ENCODE measurements around the gene CCDC88C. TPM values are rescaled to one million over a fixed set of nuclear protein-coding genes. Genes with fewer than 3 reads are reported as not detected.
A peak's percentile ranks its signal among the peaks of the same experiment; 100 is the strongest.

Gene CCDC88C
- total RNA-seq, 1 donor from 2014 or later, result 48.2 TPM

DNA sequence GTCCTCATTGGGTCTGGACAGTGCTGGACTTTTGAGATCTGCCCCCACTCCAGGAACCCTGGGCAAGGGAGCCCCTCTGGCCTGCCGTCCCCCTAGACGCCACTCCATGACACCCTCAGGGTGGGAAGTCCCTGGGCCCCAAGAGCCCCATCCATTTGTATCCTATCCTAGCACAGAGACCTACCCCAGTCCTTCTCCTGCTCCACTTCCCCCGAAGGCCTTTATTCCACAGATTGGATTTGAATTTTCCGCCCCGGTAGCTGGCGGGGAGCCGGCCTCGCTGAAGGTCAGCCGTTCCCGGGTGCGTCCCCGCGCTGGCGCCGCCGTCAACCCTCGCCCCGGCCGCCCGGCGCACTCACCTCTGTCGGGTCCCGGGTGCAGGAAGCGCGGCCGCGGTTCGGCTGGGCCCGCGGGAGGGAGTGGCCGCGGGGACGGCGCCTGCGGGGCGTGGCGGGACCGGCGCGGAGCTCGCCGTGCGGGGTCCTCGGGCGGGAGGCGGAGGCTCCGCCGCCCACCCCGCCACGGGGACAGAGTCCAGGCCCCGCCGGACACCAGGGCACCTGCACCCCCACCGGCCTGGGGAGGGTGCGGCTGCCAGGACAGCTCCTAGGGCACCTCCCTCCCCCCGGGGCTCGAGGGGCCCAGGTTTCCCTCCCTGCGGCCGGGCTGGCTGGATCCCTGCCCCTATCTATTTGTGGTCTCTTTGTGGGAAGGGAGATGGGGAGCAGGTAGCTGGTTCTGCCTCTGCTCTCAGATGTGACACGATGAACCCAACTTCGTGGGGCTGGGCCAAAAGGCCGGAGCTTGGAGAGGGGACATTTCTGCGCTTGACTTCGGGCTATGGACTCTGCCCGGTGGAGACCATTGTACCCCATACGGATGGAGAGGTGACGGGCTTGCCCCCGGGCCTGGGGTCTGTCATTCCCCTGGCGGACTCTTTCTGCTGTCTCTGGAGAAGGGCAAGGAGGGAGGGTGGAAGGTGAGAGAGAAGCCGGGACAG is 153.2 kb downstream of the CCDC88C start:
- TF ChIP-seq, protein P1, sequence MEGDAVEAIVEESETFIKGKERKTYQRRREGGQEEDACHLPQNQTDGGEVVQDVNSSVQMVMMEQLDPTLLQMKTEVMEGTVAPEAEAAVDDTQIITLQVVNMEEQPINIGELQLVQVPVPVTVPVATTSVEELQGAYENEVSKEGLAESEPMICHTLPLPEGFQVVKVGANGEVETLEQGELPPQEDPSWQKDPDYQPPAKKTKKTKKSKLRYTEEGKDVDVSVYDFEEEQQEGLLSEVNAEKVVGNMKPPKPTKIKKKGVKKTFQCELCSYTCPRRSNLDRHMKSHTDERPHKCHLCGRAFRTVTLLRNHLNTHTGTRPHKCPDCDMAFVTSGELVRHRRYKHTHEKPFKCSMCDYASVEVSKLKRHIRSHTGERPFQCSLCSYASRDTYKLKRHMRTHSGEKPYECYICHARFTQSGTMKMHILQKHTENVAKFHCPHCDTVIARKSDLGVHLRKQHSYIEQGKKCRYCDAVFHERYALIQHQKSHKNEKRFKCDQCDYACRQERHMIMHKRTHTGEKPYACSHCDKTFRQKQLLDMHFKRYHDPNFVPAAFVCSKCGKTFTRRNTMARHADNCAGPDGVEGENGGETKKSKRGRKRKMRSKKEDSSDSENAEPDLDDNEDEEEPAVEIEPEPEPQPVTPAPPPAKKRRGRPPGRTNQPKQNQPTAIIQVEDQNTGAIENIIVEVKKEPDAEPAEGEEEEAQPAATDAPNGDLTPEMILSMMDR (IDR thresholded peaks at IDR 0.05; ENCODE audit: unreplicated experiment), result no peak
- peak overlapping the region; percentile 90 for H3K4me3 Mint-ChIP-seq (ENCODE audit: unreplicated experiment)
- peak; percentile 42 for DNase-seq (ENCODE audit: low spot score)
- H3K36me3 Mint-ChIP-seq (ENCODE audit: low read depth, unreplicated experiment), result peaks cover 11% of the 10 kb centered on the region
- H3K27ac Mint-ChIP-seq (ENCODE audit: unreplicated experiment), result peak overlapping the region; percentile 74
- H3K27me3 Mint-ChIP-seq (ENCODE audit: unreplicated experiment), result peaks cover 17% of the 10 kb centered on the region
- H3K9me3 Mint-ChIP-seq (ENCODE audit: unreplicated experiment), result peaks cover 8% of the 10 kb centered on the region
- peaks cover 19% of the 10 kb centered on the region for H3K4me1 Mint-ChIP-seq (ENCODE audit: unreplicated experiment)

DNA sequence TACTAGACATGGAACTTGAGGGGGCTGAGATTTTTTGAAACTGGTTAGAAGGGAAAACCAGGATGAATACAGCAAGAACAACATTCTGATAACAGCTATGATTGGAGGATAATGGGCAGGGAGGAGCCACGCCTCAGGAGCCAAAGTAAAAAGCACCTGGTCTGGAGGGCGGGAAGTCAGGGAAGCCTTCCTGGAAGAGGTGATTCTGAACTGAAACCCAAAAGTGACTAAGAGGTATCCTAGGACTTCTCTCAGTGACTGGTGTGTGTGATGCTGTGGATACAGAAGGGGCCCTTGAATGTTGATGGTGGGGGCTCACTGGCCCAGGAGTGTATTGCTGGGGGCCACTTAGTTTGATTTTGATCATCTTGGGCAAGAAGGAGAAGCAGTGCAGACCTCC is 154.3 kb downstream of the CCDC88C start:
- Mint-ChIP-seq H3K36me3 (ENCODE audit: low read depth, unreplicated experiment) (peaks cover 11% of the 10 kb centered on the region), H3K27me3 (ENCODE audit: unreplicated experiment) (peaks cover 17% of the 10 kb centered on the region), H3K9me3 (ENCODE audit: unreplicated experiment) (peaks cover 8% of the 10 kb centered on the region), H3K27ac (ENCODE audit: unreplicated experiment) (peak overlapping the region; percentile 30), H3K4me3 (ENCODE audit: unreplicated experiment) (peak overlapping the region; percentile 90), H3K4me1 (ENCODE audit: unreplicated experiment) (peaks cover 20% of the 10 kb centered on the region)
- DNase-seq (ENCODE audit: low spot score), result no peak
- TF ChIP-seq, protein P1 (IDR thresholded peaks at IDR 0.05; ENCODE audit: unreplicated experiment), result no peak

DNA sequence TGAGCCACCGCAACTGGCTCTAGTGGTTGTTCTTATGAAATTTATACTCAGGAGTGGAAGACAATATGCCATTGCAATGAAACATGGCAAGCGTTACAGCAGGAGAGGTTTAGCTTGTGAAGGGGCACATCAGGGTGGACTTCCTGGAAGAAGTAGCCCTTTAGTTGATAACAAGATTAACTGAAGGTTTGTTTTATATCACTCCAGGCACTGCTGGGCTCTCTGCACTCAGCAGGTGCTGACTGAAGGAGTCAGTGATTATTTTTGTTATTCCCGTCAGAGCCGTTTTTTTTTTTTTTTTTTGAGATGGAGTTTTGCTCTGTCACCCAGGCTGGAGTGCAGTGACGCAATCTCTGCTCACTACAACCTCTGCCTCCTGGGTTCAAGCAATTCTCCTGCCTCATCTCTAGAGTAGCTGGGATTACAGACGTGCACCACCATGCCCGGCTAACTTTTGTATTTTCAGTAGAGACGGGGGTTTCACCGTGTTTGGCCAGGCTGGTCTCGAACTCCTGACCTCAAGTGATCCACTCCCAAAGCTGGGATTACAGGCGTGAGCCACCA is 155.6 kb downstream of the CCDC88C start:
- Mint-ChIP-seq H3K9me3 (ENCODE audit: unreplicated experiment) (peaks cover 8% of the 10 kb centered on the region), H3K4me1 (ENCODE audit: unreplicated experiment) (peaks cover 29% of the 10 kb centered on the region), H3K27me3 (ENCODE audit: unreplicated experiment) (peaks cover 15% of the 10 kb centered on the region), H3K27ac (ENCODE audit: unreplicated experiment) (no peak overlapping the region), H3K36me3 (ENCODE audit: low read depth, unreplicated experiment) (peaks cover 11% of the 10 kb centered on the region), H3K4me3 (ENCODE audit: unreplicated experiment) (peak overlapping the region; percentile 16)
- TF ChIP-seq, protein P1 (IDR thresholded peaks at IDR 0.05; ENCODE audit: unreplicated experiment), result no peak
- no peak for DNase-seq (ENCODE audit: low spot score)

DNA sequence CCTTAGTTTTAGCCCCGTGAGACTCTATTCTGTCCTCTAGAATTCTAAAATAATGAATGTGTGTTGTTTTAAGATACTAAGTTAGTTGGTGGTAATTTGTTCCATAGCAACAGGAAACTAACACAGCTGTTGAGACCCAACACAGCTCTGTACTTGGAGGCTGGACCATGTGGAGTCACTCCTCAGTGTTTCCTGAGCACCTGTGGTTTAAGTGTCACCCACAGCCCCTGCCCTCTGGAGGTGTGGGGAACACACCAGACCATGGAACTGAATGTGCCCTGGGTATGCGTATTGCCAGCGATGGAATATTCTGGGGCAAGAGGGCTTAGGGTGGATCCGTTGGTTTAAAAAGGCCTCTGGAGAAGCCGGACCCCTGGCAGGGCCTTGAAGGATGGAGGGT is 156.5 kb downstream of the CCDC88C start:
- Mint-ChIP-seq H3K9me3 (ENCODE audit: unreplicated experiment) (peaks cover 8% of the 10 kb centered on the region), H3K27me3 (ENCODE audit: unreplicated experiment) (peaks cover 15% of the 10 kb centered on the region), H3K4me3 (ENCODE audit: unreplicated experiment) (no peak overlapping the region), H3K36me3 (ENCODE audit: low read depth, unreplicated experiment) (peaks cover 11% of the 10 kb centered on the region), H3K27ac (ENCODE audit: unreplicated experiment) (no peak overlapping the region), H3K4me1 (ENCODE audit: unreplicated experiment) (peaks cover 34% of the 10 kb centered on the region)
- TF ChIP-seq, protein P1 (IDR thresholded peaks at IDR 0.05; ENCODE audit: unreplicated experiment), result no peak
- DNase-seq (ENCODE audit: low spot score), result no peak

DNA sequence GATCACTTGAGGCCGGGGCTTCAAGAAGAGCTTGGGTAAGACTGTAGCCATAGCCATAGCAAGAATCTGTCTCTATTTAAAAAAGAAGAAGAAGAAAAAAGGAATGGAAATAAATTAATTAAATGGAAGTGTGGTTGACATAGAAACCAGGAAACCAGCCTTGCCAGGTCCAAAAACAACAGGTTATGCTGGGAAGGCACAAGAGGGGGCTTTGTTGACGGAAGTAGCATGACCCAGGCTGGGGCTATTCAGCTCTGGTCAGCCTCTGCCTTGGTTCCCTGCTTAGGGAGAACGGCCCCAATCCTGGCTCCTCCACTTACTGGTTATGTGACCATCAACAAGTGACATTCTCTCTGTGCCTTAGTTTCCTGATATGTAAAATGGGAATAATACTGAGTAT is 158.7 kb downstream of the CCDC88C start:
- Mint-ChIP-seq H3K27me3 (ENCODE audit: unreplicated experiment) (peaks cover 17% of the 10 kb centered on the region), H3K36me3 (ENCODE audit: low read depth, unreplicated experiment) (peaks cover 6% of the 10 kb centered on the region), H3K9me3 (ENCODE audit: unreplicated experiment) (peaks cover 8% of the 10 kb centered on the region), H3K4me1 (ENCODE audit: unreplicated experiment) (peaks cover 42% of the 10 kb centered on the region), H3K4me3 (ENCODE audit: unreplicated experiment) (no peak overlapping the region), H3K27ac (ENCODE audit: unreplicated experiment) (no peak overlapping the region)
- TF ChIP-seq, protein P1 (IDR thresholded peaks at IDR 0.05; ENCODE audit: unreplicated experiment), result no peak
- DNase-seq (ENCODE audit: low spot score), result no peak

Measured in endothelial cell (in vitro differentiated cells).